GM18502 (cell line): ENCODE measurements around the gene OR51E1.

Experiments used
- ATAC-seq: cut with Tn5 transposase; IDR thresholded peaks from one replicate; pipeline ENCODE4 v1.9.1; 2021; ENCODE audit warnings: mild to moderate bottlenecking; ENCODE audit not compliant: unreplicated experiment, poor library complexity

The OR51E1 gene

DNA sequence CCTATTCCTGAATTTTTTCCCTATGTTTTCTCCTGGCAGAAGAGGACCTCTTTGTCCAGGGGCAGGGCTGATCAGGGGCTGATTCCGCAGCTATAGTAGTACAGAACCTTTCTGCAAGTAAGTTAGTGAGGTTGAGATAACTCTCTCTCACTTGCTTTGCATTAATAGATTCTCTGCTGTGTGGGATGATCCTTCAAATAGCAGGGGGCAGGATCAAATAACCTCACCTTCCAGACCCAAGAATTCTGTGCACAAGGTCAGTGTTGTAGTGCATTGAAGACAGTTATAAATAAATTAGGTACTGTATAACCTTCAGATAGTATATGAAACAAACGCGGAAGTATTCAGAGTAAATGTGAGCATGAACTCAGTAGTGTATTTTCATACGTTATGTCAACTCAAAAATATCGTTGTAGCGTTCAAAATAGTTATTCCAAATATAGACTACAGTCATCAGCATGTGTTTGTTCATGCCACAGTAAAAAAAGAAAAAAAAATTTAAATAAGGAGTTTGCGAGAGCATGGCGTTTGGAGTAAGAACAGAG lies 61.1 kb downstream of the OR51E1 start:
- ATAC-seq = no peak
